NT2/D1 (cell line): Measurements from ENCODE around the gene TMOD4.
"Not testable (repeated sequence)": the region's sequence is repeated elsewhere in the genome, so short reads cannot be mapped to it uniquely, and the experiment has no call there.

ENCODE experiments used
- DNase-seq: peaks from one replicate; pipeline ENCODE4 v3.0.0-alpha.2; 2011; ENCODE audit warnings: low read depth, low spot score
- H3K27me3 ChIP-seq: 2 replicates; pipeline ENCODE4 v1.6.0; 2011; ENCODE audit warnings: mild to moderate bottlenecking; ENCODE audit not compliant: insufficient read length, insufficient read depth
- H3K36me3 ChIP-seq: 2 replicates; pipeline ENCODE4 v1.6.1; 2011; ENCODE audit warnings: mild to moderate bottlenecking, low read length, mixed read lengths; ENCODE audit not compliant: insufficient read depth, insufficient read length
- H3K4me1 ChIP-seq: 2 replicates; pipeline ENCODE4 v1.5.1; 2011; ENCODE audit not compliant: insufficient read depth, insufficient read length
- H3K4me3 ChIP-seq: 2 replicates; pipeline ENCODE4 v1.5.1; 2011; ENCODE audit warnings: low read depth; ENCODE audit not compliant: insufficient read length
- H3K9ac ChIP-seq: 2 replicates; pipeline ENCODE4 v1.6.0; 2011; ENCODE audit warnings: low read depth; ENCODE audit not compliant: insufficient read length
- H3K9me3 ChIP-seq: 2 replicates; pipeline ENCODE4 v1.5.1; 2011; ENCODE audit warnings: mild to moderate bottlenecking, low read length; ENCODE audit not compliant: insufficient read depth
- SUZ12 ChIP-seq: IDR thresholded peaks from 2 replicates; pipeline ENCODE4 v1.6.1; 2011; ENCODE audit not compliant: insufficient read length, insufficient read depth; ENCODE audit errors: extremely low read depth
- YY1 ChIP-seq: IDR thresholded peaks from 2 replicates; pipeline ENCODE4 v1.6.1; 2011; ENCODE audit not compliant: insufficient read length, insufficient read depth
- ZNF274 ChIP-seq: IDR thresholded peaks from 2 replicates; pipeline ENCODE4 v1.6.1; 2011; ENCODE audit warnings: mild to moderate bottlenecking, low read depth, low read length

Gene TMOD4

DNA sequence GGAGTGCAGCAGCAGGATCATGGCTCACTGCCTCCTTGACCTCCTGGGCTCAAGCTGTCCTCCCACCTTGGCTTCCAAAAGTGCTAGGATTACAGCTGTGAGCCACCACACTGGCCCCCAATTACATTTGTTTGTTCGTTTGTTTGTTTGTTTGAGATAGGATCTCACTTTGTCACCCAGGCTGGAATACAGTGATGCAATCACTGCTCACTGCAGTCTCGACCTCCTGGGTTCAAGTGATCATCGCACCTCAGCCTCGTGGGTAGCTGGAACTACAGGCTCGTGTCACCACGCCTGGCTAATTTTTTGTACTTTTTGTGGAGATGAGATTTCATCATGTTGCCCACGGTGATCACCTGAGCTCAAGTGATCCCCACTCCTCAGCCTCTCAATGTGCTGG lies 16.3 kb upstream of the TMOD4 start:
- Histone ChIP-seq H3K9ac (no peak overlapping the region), H3K4me3 (no peak overlapping the region), H3K9me3 (no peaks in the 10 kb centered on the region), H3K4me1 (peaks cover 3% of the 10 kb centered on the region), H3K36me3 (peaks cover 11% of the 10 kb centered on the region), H3K27me3 (no peaks in the 10 kb centered on the region)
- DNase-seq = no peak
- TF ChIP-seq SUZ12 (no peak), YY1 (no peak), ZNF274 (no peak)

DNA sequence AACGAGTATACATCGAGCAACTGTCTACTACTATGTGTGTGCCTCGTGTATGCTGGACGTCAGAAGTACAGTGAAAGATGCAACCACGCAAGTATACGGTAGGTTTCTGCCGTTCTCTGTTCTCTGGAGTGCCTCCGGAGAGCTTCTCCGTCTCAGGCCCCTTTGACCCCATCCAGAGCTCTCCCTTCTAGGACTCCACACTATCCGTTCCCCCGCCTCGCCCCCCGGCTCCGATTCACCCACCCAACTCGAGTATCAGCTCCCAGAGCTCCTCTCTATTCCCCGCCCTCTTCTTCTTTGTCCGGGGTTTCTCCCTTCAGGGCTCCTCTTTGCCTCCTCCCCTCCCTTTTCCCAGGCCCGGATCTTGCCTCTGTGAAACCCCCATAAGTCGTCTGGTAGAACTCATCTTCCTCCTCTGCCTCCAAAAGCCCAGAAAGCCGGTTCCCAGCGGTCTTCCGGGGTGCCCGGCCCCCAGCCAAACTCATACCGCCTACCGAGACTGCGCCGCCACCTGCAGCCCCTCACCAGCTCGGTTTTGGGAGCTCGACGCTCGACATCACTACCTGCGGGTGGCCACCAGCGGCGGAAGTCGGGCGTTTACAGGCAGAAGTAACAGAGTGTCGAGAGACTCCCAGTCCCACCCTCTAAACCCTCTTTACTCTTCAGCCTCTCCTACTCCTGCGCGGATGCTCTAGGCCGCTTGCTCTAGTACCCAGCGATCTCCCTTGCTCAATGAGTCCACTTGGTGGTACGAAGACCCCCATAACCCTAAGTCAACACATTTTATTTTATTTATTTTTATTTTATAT lies 14.1 kb upstream of the TMOD4 start, which contains the start of gene VPS72:
Gene VPS72 (minus strand): TSS at position 561 of the 809 bp plus-strand sequence. CDS start 76 bp downstream, at position 485.
- Histone ChIP-seq H3K4me3 (peak within 1 kb of the TSS; percentile 82), H3K27me3 (no peaks in the 10 kb centered on the region)

DNA sequence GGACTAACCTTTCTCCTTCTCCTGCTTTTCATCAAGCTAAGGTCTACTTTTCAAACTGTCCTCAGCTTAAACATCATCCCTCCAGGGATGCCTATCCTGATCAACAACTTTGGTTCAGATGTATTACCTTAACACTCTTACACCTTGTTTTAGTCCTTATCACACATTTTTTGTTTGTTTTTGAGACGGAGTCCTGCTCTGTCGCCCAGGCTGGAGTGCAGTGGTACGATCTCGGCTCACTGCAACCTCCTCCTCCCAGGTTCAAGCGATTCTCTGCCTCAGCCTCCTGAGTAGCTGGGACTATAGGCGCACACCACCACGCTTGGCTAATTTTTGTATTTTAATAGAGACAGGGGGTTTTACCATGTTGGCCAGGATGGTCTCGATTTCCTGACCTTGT lies 12.9 kb upstream of the TMOD4 start:
- H3K27me3 ChIP-seq, H3K4me1 ChIP-seq, H3K9me3 ChIP-seq, DNase-seq: not testable (repeated sequence)
- Histone ChIP-seq H3K9ac (peak overlapping the region; percentile 85), H3K4me3 (peak overlapping the region; percentile 82), H3K36me3 (peaks cover 42% of the 10 kb centered on the region)

More for the DNA sequence above, 14.1 kb upstream of the TMOD4 start, which contains the start of gene VPS72:
- peak; percentile 91 for DNase-seq
- Histone ChIP-seq H3K36me3 (peaks cover 30% of the 10 kb centered on the region), H3K9me3 (no peaks in the 10 kb centered on the region), H3K4me1 (no peaks in the 10 kb centered on the region), H3K9ac (peak within 1 kb of the TSS; percentile 85)
- TF ChIP-seq SUZ12 = no peak
- no peak for TF ChIP-seq YY1
- TF ChIP-seq ZNF274 = no peak

DNA sequence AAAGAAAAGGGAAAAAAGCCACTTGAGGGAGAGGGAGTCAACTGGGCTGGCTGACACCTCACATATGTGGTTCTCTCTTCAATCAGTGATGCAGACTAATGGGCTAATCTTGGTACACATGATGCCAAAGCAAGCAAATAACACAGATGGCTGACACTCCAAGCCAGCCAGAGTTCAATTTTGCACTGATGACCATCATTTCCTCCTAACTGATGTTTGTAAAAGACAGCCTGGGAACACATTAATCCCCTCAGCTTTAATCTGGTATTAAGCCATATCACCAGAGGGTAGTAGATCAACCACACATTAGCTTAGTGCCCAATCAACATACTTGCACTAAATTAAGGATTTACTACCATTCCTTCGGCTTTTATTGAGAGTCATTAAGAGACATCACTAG lies 11.4 kb upstream of the TMOD4 start:
- Histone ChIP-seq H3K36me3 (peaks cover 54% of the 10 kb centered on the region), H3K9ac (no peak overlapping the region), H3K4me3 (no peak overlapping the region), H3K4me1 (no peaks in the 10 kb centered on the region), H3K27me3 (no peaks in the 10 kb centered on the region), H3K9me3 (no peaks in the 10 kb centered on the region)
- TF ChIP-seq YY1 (no peak), ZNF274 (no peak), SUZ12 (no peak)
- DNase-seq = no peak

DNA sequence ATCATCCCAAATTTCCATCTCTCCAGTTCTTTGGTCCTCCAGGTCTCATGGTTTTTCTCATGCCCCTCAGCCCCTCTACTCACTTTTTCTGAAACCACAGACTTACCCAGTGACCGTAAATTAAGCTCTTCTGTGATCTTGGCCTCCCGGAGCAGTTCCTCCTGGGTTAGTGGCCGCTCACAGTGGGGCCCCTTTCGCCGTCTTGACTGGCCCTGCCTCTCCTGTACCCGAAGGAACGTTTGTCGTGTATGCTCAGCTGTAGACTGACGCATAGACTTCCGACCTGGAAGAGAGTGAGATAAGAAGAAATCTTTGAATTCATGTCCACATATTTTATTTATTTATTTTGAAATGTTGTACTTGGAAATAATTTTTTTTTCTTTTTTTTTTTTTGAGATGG lies 8.4 kb upstream of the TMOD4 start:
- Histone ChIP-seq H3K4me3 (no peak overlapping the region), H3K9me3 (no peaks in the 10 kb centered on the region), H3K27me3 (no peaks in the 10 kb centered on the region), H3K4me1 (no peaks in the 10 kb centered on the region), H3K9ac (no peak overlapping the region), H3K36me3 (peaks cover 81% of the 10 kb centered on the region)
- DNase-seq = no peak
- TF ChIP-seq YY1 = no peak
- no peak for TF ChIP-seq ZNF274
- no peak for TF ChIP-seq SUZ12

DNA sequence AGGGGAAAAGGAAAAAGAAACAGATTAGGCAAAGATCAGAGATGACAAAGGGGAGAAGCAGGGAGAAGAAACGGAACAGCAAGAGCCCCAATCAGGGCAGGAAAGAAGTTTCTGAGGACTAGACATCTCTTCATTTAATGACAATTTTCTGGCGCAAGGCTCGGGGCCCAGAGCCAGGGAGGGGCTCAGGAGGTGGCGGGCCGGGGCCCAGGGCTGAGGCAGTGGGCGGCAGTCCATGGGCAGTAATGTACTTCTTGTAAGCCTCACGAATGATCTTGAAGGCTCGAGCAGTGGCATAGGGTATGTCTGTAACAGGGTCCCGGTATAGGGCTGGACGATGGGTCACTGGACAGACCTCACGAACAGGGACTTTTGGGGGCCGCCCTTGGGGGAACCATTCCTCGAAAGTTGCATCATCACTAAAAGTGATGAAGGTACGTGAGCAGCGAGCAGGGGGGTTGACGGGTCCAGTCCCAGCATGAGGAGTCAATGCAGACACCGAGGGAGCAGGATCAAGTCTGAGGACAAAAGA lies 799 bp upstream of the TMOD4 start:
- TF ChIP-seq SUZ12 (no peak), ZNF274 (no peak), YY1 (no peak)
- Histone ChIP-seq H3K27me3 (no peaks in the 10 kb centered on the region), H3K4me1 (no peaks in the 10 kb centered on the region), H3K4me3 (no peak overlapping the region), H3K36me3 (peaks cover 80% of the 10 kb centered on the region), H3K9me3 (no peaks in the 10 kb centered on the region), H3K9ac (no peak overlapping the region)
- no peak for DNase-seq

DNA sequence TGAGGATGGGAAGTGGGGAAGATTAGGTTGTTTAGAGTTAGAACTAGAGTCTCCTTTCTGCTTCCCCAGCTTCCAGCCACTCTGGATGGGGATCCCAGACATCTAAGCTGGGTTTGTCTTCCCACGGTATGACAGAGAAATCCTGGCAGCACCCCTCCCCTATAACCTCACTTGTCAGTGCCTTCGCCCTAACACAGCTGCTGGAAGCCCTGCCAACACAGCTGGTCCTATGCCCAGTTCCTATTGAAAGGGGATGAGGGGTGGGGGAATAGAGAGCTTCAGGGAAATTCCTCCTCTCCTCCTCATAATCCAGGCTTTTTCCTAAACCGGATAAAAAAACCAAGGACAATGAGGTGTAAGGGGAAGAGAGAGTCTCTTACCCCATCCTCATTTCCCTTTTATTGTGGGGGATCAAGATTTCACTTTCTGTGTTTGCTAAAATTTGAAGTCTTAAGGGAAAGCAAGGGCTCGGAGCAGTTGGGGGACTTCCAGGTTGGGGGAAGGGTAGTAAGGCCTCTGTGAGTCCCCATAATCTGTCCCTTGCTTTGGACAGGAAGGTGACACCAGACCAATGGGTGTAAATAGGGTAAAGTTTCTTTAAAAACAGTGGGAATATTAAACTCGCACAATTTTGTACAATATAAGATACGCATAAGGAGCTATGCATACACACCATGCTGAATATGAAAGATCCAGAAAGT lies 590 bp downstream of the TMOD4 start:
- no peak overlapping the region for H3K9ac ChIP-seq
- peaks cover 80% of the 10 kb centered on the region for H3K36me3 ChIP-seq
- H3K9me3 ChIP-seq = no peaks in the 10 kb centered on the region
- no peaks in the 10 kb centered on the region for H3K27me3 ChIP-seq
- TF ChIP-seq ZNF274 = no peak
- TF ChIP-seq SUZ12 = no peak
- TF ChIP-seq YY1 = no peak
- peaks cover 4% of the 10 kb centered on the region for H3K4me1 ChIP-seq
- no peak overlapping the region for H3K4me3 ChIP-seq
- DNase-seq = no peak

DNA sequence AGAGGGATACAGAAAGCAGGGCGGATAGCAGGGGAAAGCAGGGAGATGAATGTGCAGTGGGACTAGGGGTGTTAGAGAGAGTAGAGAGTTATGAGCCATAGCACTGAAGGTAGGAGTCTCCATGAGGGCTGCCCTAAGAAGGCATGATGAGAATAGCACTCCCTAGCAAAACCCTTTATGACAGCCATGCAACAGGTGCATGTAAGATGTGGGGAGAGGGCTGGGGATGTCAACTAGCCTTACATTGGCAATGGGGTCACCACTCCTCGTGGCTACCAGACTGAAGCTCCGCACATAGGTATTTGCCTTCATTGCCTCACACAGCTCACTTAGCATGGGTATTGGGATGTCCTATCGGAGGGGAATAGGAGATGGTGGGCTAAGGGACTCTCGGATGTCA lies 4.6 kb downstream of the TMOD4 start:
- peaks cover 78% of the 10 kb centered on the region for H3K36me3 ChIP-seq
- DNase-seq = no peak
- peaks cover 10% of the 10 kb centered on the region for H3K4me1 ChIP-seq
- TF ChIP-seq ZNF274 (no peak), SUZ12 (no peak), YY1 (no peak)
- no peak overlapping the region for H3K9ac ChIP-seq
- H3K27me3 ChIP-seq = no peaks in the 10 kb centered on the region
- H3K9me3 ChIP-seq = no peaks in the 10 kb centered on the region
- no peak overlapping the region for H3K4me3 ChIP-seq
